Natural killer cell (primary cell): ENCODE measurements around the gene LRIG1. TPM values are rescaled to one million over a fixed set of nuclear protein-coding genes. Genes with fewer than 3 reads are reported as not detected.

Experiments used
- ATAC-seq, 3 donors: fragments of 150-1000 bp in 2 of 3; fragments of 200-7000 bp in 1 of 3; cut with Tn5 transposase; 1 replicate in 1 of 3; 2 replicates in 2 of 3; pipeline ENCODE4 v1.10.0; 2021; ENCODE audit warnings: mild to moderate bottlenecking in 2 of 3, moderate library complexity in 2 of 3
- DNase-seq, 2 donors: peaks; one replicate each; pipeline versions ENCODE4 v3.0.0 to v3.0.0-alpha.2; 2013 to 2021; ENCODE audit warnings: mixed read lengths in 1 of 2
- H3K27ac ChIP-seq: one replicate; pipeline ENCODE4 v1.5.1; 2013; ENCODE audit warnings: mild to moderate bottlenecking, low read length
- H3K27me3 ChIP-seq: one replicate; pipeline ENCODE4 v1.6.1; 2013; ENCODE audit warnings: low read length; ENCODE audit not compliant: control insufficient read depth, insufficient read depth
- H3K36me3 ChIP-seq: one replicate; pipeline ENCODE4 v1.6.1; 2013; ENCODE audit warnings: low read length; ENCODE audit not compliant: control insufficient read depth, insufficient read depth
- H3K4me1 ChIP-seq: one replicate; pipeline ENCODE4 v1.6.1; 2013; ENCODE audit warnings: low read length; ENCODE audit not compliant: control insufficient read depth, insufficient read depth
- H3K4me3 ChIP-seq: one replicate; pipeline ENCODE4 v1.5.1; 2013; ENCODE audit warnings: low read length
- H3K9me3 ChIP-seq: one replicate; pipeline ENCODE4 v1.6.1; 2013; ENCODE audit warnings: low read length; ENCODE audit not compliant: control insufficient read depth, insufficient read depth
- H3K27ac Mint-ChIP-seq, 2 donors: one replicate each; pipeline ENCODE4 v1.8.0; 2022; ENCODE audit warnings: mild to moderate bottlenecking in 2 of 2, mixed read lengths in 2 of 2, moderate library complexity in 1 of 2
- H3K27me3 Mint-ChIP-seq, 2 donors: one replicate each; pipeline ENCODE4 v1.8.0; 2022; ENCODE audit warnings: low read depth in 2 of 2, mixed read lengths in 2 of 2
- H3K36me3 Mint-ChIP-seq: one replicate; pipeline ENCODE4 v1.8.0; 2022; ENCODE audit warnings: mixed read lengths
- H3K4me1 Mint-ChIP-seq, 2 donors: one replicate each; pipeline ENCODE4 v1.8.0; 2022; ENCODE audit warnings: mixed read lengths in 2 of 2
- H3K4me3 Mint-ChIP-seq: one replicate; pipeline ENCODE4 v1.8.0; 2022; ENCODE audit warnings: mild to moderate bottlenecking, moderate library complexity, mixed read lengths
- H3K9me3 Mint-ChIP-seq, 2 donors: one replicate each; pipeline ENCODE4 v1.8.0; 2022; ENCODE audit warnings: mixed read lengths in 2 of 2
- CTCF ChIP-seq: fragments of 200-600 bp; IDR thresholded peaks from one replicate; pipeline ENCODE4 v1.8.0; 2022; ENCODE audit warnings: antibody characterized with exemption
- WGBS: methylation state at CpG from one replicate; pipeline ENCODE4 v1.1.7; 2013; ENCODE audit warnings: missing lambda C conversion rate; ENCODE audit not compliant: insufficient coverage; 5-methylcytosine and 5-hydroxymethylcytosine counted together
- intact Hi-C: fragments of 100-400 bp; cut with micrococcal nuclease; formaldehyde crosslinking; loops from one replicate; pipeline ENCODE4 v1.14.2; 2022
- total RNA-seq, 4 donors: library from RNA; stranded (reverse); fragments of 120-200 nt in 1 of 4; gene quantifications; one replicate each; pipeline versions ENCODE4 v1.2.3 to v1.2.4, GENCODE V29; 2013 to 2022

LRIG1 gene
- total RNA-seq, 3 donors from 2014 or later (not counting 1 experiment from before 2014, with no cell fraction given), result 5.5 to 10.6 (median 8.5) TPM

- Histone ChIP-seq H3K4me1 (peaks cover 15% of the 10 kb centered on the region), H3K9me3 (no peaks in the 10 kb centered on the region), H3K27me3 (no peaks in the 10 kb centered on the region), H3K4me3 (no peak overlapping the region), H3K36me3 (no peaks in the 10 kb centered on the region), H3K27ac (no peak overlapping the region)
- Mint-ChIP-seq H3K9me3 (no peaks in the 10 kb centered on the region), H3K27ac (no peak overlapping the region), H3K4me1 (peaks cover 10 to 25% of the 10 kb centered on the region in 2 donors), H3K27me3 (peaks cover 6 to 17% of the 10 kb centered on the region in 2 donors), H3K36me3 (no peaks in the 10 kb centered on the region), H3K4me3 (no peak overlapping the region)
- ATAC-seq (no peak), DNase-seq (no peak)
- WGBS, result 98% methylated on average over 6 of the region's 6 CpGs
- intact Hi-C loops, result no loop called here
- no peak for TF ChIP-seq CTCF
Measured at GRCh38 chr3:66441692-66442091, 59.1 kb downstream of the LRIG1 start.

DNA sequence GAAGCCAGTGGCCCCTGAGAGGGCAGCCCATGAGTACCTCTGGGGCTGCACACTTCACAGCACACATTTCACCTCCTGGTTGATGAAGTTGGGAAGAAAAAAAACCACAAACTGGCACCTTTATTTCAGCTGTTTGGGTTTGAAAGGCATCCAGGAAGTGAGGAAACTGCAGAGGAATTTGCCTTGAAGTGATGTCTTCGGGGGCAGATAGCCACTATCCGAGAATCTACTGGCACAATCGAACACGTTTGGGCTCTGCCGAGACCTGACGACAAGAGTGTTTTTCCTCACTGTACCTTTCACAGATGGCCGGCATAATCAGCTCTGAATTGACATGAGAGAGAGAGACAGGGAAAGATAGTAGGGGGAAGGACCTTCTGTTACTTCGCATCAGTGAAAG lies 59.7 kb downstream of the LRIG1 start:
- Mint-ChIP-seq H3K4me3 (no peak overlapping the region), H3K4me1 (peaks cover 10 to 25% of the 10 kb centered on the region in 2 donors), H3K36me3 (no peaks in the 10 kb centered on the region), H3K27ac (no peak overlapping the region), H3K9me3 (no peaks in the 10 kb centered on the region), H3K27me3 (peaks cover 6 to 22% of the 10 kb centered on the region in 2 donors)
- Histone ChIP-seq H3K27me3 (no peaks in the 10 kb centered on the region), H3K4me1 (peaks cover 15% of the 10 kb centered on the region), H3K36me3 (no peaks in the 10 kb centered on the region), H3K27ac (no peak overlapping the region), H3K9me3 (no peaks in the 10 kb centered on the region), H3K4me3 (no peak overlapping the region)
- 82% methylated on average over 8 of the region's 8 CpGs for WGBS
- no peak for ATAC-seq
- intact Hi-C loops, result no loop called here
- TF ChIP-seq CTCF, result no peak
- DNase-seq, result no peak

GRCh38 chr3:66439666-66440344 lies 61.0 kb downstream of the LRIG1 start:
- Histone ChIP-seq H3K27me3 (no peaks in the 10 kb centered on the region), H3K4me1 (peaks cover 15% of the 10 kb centered on the region), H3K9me3 (no peaks in the 10 kb centered on the region), H3K36me3 (no peaks in the 10 kb centered on the region), H3K27ac (no peak overlapping the region), H3K4me3 (no peak overlapping the region)
- Mint-ChIP-seq H3K4me1 (peaks cover 10 to 25% of the 10 kb centered on the region in 2 donors), H3K27me3 (peaks cover 6 to 22% of the 10 kb centered on the region in 2 donors), H3K9me3 (no peaks in the 10 kb centered on the region), H3K27ac (peak overlapping the region in 1 of 2 donors; percentile 3), H3K36me3 (no peaks in the 10 kb centered on the region), H3K4me3 (no peak overlapping the region)
- peak in 1 of 2 donors; percentile 10 for DNase-seq
- intact Hi-C loops, result no loop called here
- ATAC-seq, result peak; percentile 49 to 87 (median 65)
- 24% methylated on average over 7 of the region's 7 CpGs for WGBS
- no peak for TF ChIP-seq CTCF

DNA sequence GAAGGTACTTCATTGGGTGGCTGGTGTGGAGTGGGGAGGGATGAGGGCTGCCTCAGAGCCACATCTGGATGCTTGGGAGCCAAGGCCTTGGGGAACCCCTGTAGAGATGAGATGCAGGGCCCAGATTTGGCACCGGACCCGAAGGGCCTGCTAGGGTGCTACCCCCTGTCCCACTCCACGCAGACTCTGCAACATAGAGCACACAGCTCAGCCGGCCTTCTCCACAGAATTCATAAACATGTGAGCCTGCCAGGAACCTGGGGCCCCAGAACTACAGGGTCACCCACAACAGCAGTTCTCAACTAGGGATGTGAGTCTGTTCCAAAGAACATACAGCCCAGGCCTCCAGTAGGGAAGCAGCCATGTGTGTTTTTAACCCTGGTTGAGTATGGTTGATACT lies 62.8 kb downstream of the LRIG1 start:
- H3K4me1 Mint-ChIP-seq, result peaks cover 10 to 29% of the 10 kb centered on the region in 2 donors
- WGBS, result 96% methylated on average over 4 of the region's 4 CpGs
- no peaks in the 10 kb centered on the region for H3K36me3 Mint-ChIP-seq
- H3K4me3 Mint-ChIP-seq, result no peak overlapping the region
- DNase-seq (no peak), ATAC-seq (no peak)
- no peaks in the 10 kb centered on the region for H3K9me3 Mint-ChIP-seq
- H3K4me1 ChIP-seq, result peaks cover 15% of the 10 kb centered on the region
- peaks cover 6 to 22% of the 10 kb centered on the region in 2 donors for H3K27me3 Mint-ChIP-seq
- no peaks in the 10 kb centered on the region for H3K9me3 ChIP-seq
- H3K27me3 ChIP-seq, result no peaks in the 10 kb centered on the region
- H3K27ac ChIP-seq, result no peak overlapping the region
- no peak overlapping the region for H3K27ac Mint-ChIP-seq
- TF ChIP-seq CTCF, result no peak
- no peak overlapping the region for H3K4me3 ChIP-seq
- H3K36me3 ChIP-seq, result no peaks in the 10 kb centered on the region
- intact Hi-C loops, result no loop called here
